Glutamatergic neuron (in vitro differentiated cells): ENCODE measurements around the gene PDE2A. TPM values are rescaled to one million over a fixed set of nuclear protein-coding genes. Genes with fewer than 3 reads are reported as not detected.

ENCODE experiments used
- DNase-seq: peaks from one replicate; pipeline ENCODE4 v3.0.0; 2022
- H3K27ac Mint-ChIP-seq: one replicate; pipeline ENCODE4 v1.8.0; 2020; ENCODE audit warnings: mild to moderate bottlenecking, mixed read lengths, inconsistent platforms; ENCODE audit not compliant: unreplicated experiment
- H3K27me3 Mint-ChIP-seq: one replicate; pipeline ENCODE4 v1.8.0; 2020; ENCODE audit warnings: mild to moderate bottlenecking, moderate library complexity, mixed read lengths, inconsistent platforms; ENCODE audit not compliant: unreplicated experiment
- H3K36me3 Mint-ChIP-seq: one replicate; pipeline ENCODE4 v1.8.0; 2020; ENCODE audit warnings: mild to moderate bottlenecking, mixed read lengths, inconsistent platforms; ENCODE audit not compliant: unreplicated experiment
- H3K4me1 Mint-ChIP-seq: one replicate; pipeline ENCODE4 v1.8.0; 2020; ENCODE audit warnings: mild to moderate bottlenecking, low read depth, mixed read lengths, inconsistent platforms; ENCODE audit not compliant: unreplicated experiment
- H3K4me3 Mint-ChIP-seq: one replicate; pipeline ENCODE4 v1.8.0; 2020; ENCODE audit warnings: mild to moderate bottlenecking, mixed read lengths, inconsistent platforms; ENCODE audit not compliant: unreplicated experiment
- H3K9me3 Mint-ChIP-seq: one replicate; pipeline ENCODE4 v1.8.0; 2020; ENCODE audit warnings: mild to moderate bottlenecking, moderate library complexity, mixed read lengths, inconsistent platforms; ENCODE audit not compliant: unreplicated experiment
- CTCF ChIP-seq: fragments of 200-600 bp; sonication (generic); IDR thresholded peaks from one replicate; pipeline ENCODE4 v1.5.0; 2021; ENCODE audit not compliant: partially characterized antibody, unreplicated experiment
- total RNA-seq: library from RNA; stranded (reverse); fragmentation: NEBNext Ultra II Directional; extraction: Animal tissue kit (Norgen Biotek cat#: 25700); gene quantifications from one replicate; pipeline ENCODE4 v1.2.1, GENCODE V29; 2021; ENCODE audit not compliant: unreplicated experiment

The PDE2A gene
- total RNA-seq, 1 donor from 2014 or later, result 16.9 TPM

GRCh38 chr11:72652873-72653630 lies 21.2 kb downstream of the PDE2A start:
- peak overlapping the region; percentile 75 for H3K4me3 Mint-ChIP-seq
- DNase-seq, result peak; percentile 79
- H3K36me3 Mint-ChIP-seq, result no peaks in the 10 kb centered on the region
- H3K9me3 Mint-ChIP-seq, result peaks cover 9% of the 10 kb centered on the region
- H3K4me1 Mint-ChIP-seq, result peaks cover 44% of the 10 kb centered on the region
- no peak for TF ChIP-seq CTCF
- H3K27me3 Mint-ChIP-seq, result peaks cover 9% of the 10 kb centered on the region
- H3K27ac Mint-ChIP-seq, result peak overlapping the region; percentile 91

- peaks cover 45% of the 10 kb centered on the region for H3K4me1 Mint-ChIP-seq
- no peak for TF ChIP-seq CTCF
- H3K27me3 Mint-ChIP-seq, result peaks cover 11% of the 10 kb centered on the region
- no peaks in the 10 kb centered on the region for H3K36me3 Mint-ChIP-seq
- peak overlapping the region; percentile 34 for H3K27ac Mint-ChIP-seq
- H3K9me3 Mint-ChIP-seq, result peaks cover 9% of the 10 kb centered on the region
- H3K4me3 Mint-ChIP-seq, result no peak overlapping the region
- DNase-seq, result no peak
Observed at GRCh38 chr11:72652133-72652532, 22.1 kb downstream of the PDE2A start.

GRCh38 chr11:72649215-72649976 lies 24.8 kb downstream of the PDE2A start:
- peaks cover 6% of the 10 kb centered on the region for H3K27me3 Mint-ChIP-seq
- DNase-seq, result no peak
- peaks cover 30% of the 10 kb centered on the region for H3K4me1 Mint-ChIP-seq
- peaks cover 5% of the 10 kb centered on the region for H3K9me3 Mint-ChIP-seq
- no peak for TF ChIP-seq CTCF
- peak overlapping the region; percentile 52 for H3K27ac Mint-ChIP-seq
- H3K36me3 Mint-ChIP-seq, result no peaks in the 10 kb centered on the region
- H3K4me3 Mint-ChIP-seq, result peak overlapping the region; percentile 35

GRCh38 chr11:72648384-72649136 lies 25.7 kb downstream of the PDE2A start:
- Mint-ChIP-seq H3K9me3 (peaks cover 5% of the 10 kb centered on the region), H3K27me3 (peaks cover 11% of the 10 kb centered on the region), H3K27ac (peak overlapping the region; percentile 52), H3K4me3 (peak overlapping the region; percentile 35), H3K36me3 (no peaks in the 10 kb centered on the region), H3K4me1 (peaks cover 26% of the 10 kb centered on the region)
- TF ChIP-seq CTCF, result no peak
- DNase-seq, result peak; percentile 40
